Measurements from ENCODE around the gene CAGE1.

GRCh38 chr6:7335519-7335918 lies 54.0 kb downstream of the CAGE1 start:
- no peak for TF ChIP-seq EZH2 (IDR thresholded peaks at IDR 0.05; ENCODE audit: insufficient read depth, poor library complexity, severe bottlenecking)
- TF ChIP-seq EZH2phosphoT487 (IDR thresholded peaks at IDR 0.05; ENCODE audit: insufficient read depth, low read depth), result no peak
